Measurements from ENCODE around the gene TNRC18. TPM values are rescaled to one million over a fixed set of nuclear protein-coding genes. Genes with fewer than 3 reads are reported as not detected.

Gene TNRC18
- total and polyA plus RNA-seq, 2 of the 8 experiments (the other 6 are each of a cell fraction or from before 2014, with no cell fraction given): 1.7 to 8.6 TPM

- no peak overlapping the region for H3K4me2 ChIP-seq (ENCODE audit: insufficient read depth in 1 of 2, low read depth in 2 of 2, low read length in 2 of 2)
- no peak overlapping the region for H2BK5ac ChIP-seq (ENCODE audit: low read depth, low read length)
- no peaks in the 10 kb centered on the region for H3K36me3 ChIP-seq (ENCODE audit: control insufficient read depth in 2 of 4, insufficient read depth in 4 of 4, low read length in 3 of 4)
- no peak overlapping the region; a peak in 1 of 7 replicates for H3K9ac ChIP-seq (replicated peaks in 1 of 4; ENCODE audit: extremely low read depth in 1 of 4, low read depth in 3 of 4, low read length in 3 of 4)
- no peak overlapping the region for H2BK20ac ChIP-seq (ENCODE audit: low read length)
- no peak overlapping the region for H3K56ac ChIP-seq (replicated peaks; ENCODE audit: insufficient read length, low read depth, low read length)
- H2BK120ac ChIP-seq (replicated peaks; ENCODE audit: low read depth, low read length): no peak overlapping the region
- ChIA-PET POLR2A (ENCODE audit: partially characterized antibody) (interaction anchor here (0.8 to 1.1 kb wide), 3 partner anchors 19 to 44 kb away, joined by 3 read pairs; no protein-coding TSS in a partner anchor), CTCF (ENCODE audit: partially characterized antibody) (interaction anchor here (0.8 to 3.5 kb wide), 7 partner anchors 10 to 102 kb away, joined by 3 to 19 read pairs (median 3); no protein-coding TSS in a partner anchor)
- H4K20me1 ChIP-seq (replicated peaks in 1 of 2; ENCODE audit: control insufficient read depth in 1 of 2, insufficient read depth in 2 of 2, low read length in 2 of 2): peaks cover 0 to 1% of the 10 kb centered on the region in 2 experiments
- DNase-seq (ENCODE audit: low read depth in 1 of 2, low spot score in 2 of 2) (no peak), FAIRE-seq (no peak)
- no peak for TF ChIP-seq ASH2L (IDR thresholded peaks at IDR 0.05; ENCODE audit: low read length)
- no peak for TF ChIP-seq HDAC6 (IDR thresholded peaks at IDR 0.05; ENCODE audit: low read depth, low read length)
- no peak for TF ChIP-seq BCL11A (IDR thresholded peaks at IDR 0.05; ENCODE audit: low read depth in 2 of 2, low read length in 2 of 2)
- no peak for TF ChIP-seq SIN3A (conservative IDR thresholded peaks at IDR 0.05 in 1 of 2, IDR thresholded peaks at IDR 0.05 in 1 of 2; ENCODE audit: low read depth in 1 of 2, low read length in 2 of 2)
- TF ChIP-seq SAP30 (IDR thresholded peaks at IDR 0.05; ENCODE audit: insufficient read depth, insufficient replicate concordance, low read length): no peak
- H3K9me3 ChIP-seq (ENCODE audit: insufficient read depth in 2 of 2, low read depth in 1 of 2, low read length in 1 of 2): no peaks in the 10 kb centered on the region
- H3K79me2 ChIP-seq (ENCODE audit: control insufficient read depth in 1 of 2, insufficient read depth in 2 of 2, low read length in 2 of 2): no peaks in the 10 kb centered on the region
- no peaks in the 10 kb centered on the region for H3K79me1 ChIP-seq (ENCODE audit: low read depth, low read length)
- no peak overlapping the region for H2BK15ac ChIP-seq (ENCODE audit: low read length)
- H3K27ac ChIP-seq (ENCODE audit: low read depth, low read length): no peak overlapping the region
- no peak overlapping the region for H4K91ac ChIP-seq (replicated peaks; ENCODE audit: insufficient read length, low read length)
- H4K8ac ChIP-seq (ENCODE audit: extremely low read depth, insufficient read depth, low read length): peak overlapping the region; percentile 57; the same call in 1 of the 2 replicates
- no peaks in the 10 kb centered on the region for H3K27me3 ChIP-seq (replicated peaks in 1 of 4; ENCODE audit: control insufficient read depth in 3 of 4, extremely low read depth in 1 of 4, insufficient read depth in 3 of 4, low read length in 3 of 4)
- 93% methylated on average over 17 of the region's 20 CpGs; no CpG with 5 or more reads in 1 of the 2 experiments for WGBS, 2 experiments (ENCODE audit: extremely low coverage in 1 of 2, insufficient coverage in 1 of 2, insufficient read length in 1 of 2, insufficient replicate concordance in 2 of 2, low coverage in 1 of 2, low lambda C conversion rate in 2 of 2, missing lambda C conversion rate in 1 of 2)
- no peak overlapping the region for H3K4me3 ChIP-seq (ENCODE audit: extremely low read depth in 1 of 4, insufficient read depth in 2 of 4, low read depth in 3 of 4, low read length in 4 of 4)
- no peaks in the 10 kb centered on the region for H3K4me1 ChIP-seq (replicated peaks in 1 of 4; ENCODE audit: control insufficient read depth in 3 of 4, insufficient read depth in 4 of 4, low read length in 3 of 4)
- no peak overlapping the region for H2AK5ac ChIP-seq (ENCODE audit: low read depth, low read length)
- no peak overlapping the region for H3K14ac ChIP-seq (ENCODE audit: insufficient read length)
- H2AFZ ChIP-seq (ENCODE audit: low read length): no peak overlapping the region
- H2BK12ac ChIP-seq (ENCODE audit: low read depth, low read length): no peak overlapping the region
- no peak overlapping the region for H4K5ac ChIP-seq (ENCODE audit: insufficient read length, low read depth, low read length)
- H3K18ac ChIP-seq (ENCODE audit: extremely low read depth, low read length): no peak overlapping the region
- no peaks in the 10 kb centered on the region for H3K23me2 ChIP-seq (ENCODE audit: low read depth, low read length)
- H3K23ac ChIP-seq (ENCODE audit: insufficient read length): no peak overlapping the region
- no peak overlapping the region for H3K4ac ChIP-seq (replicated peaks; ENCODE audit: insufficient read length, low read depth, low read length)
Measured at GRCh38 chr7:5375925-5376324, 47.7 kb downstream of the TNRC18 start.
